ENCODE measurements around the gene MRPL38. TPM values are rescaled to one million over a fixed set of nuclear protein-coding genes. Genes with fewer than 3 reads are reported as not detected.

The MRPL38 gene
- total RNA-seq, 2 experiments from 2014 or later: 79.9 to 85.0 TPM

GRCh38 chr17:75899767-75900468 is 4.8 kb downstream of the MRPL38 start:
- ChIA-PET CTCF (interaction anchor here (6.7 kb wide), 1 partner anchor 21 kb away, joined by 42 read pairs; the partner anchor contains the start of gene TRIM47), POLR2A (interaction anchor here (1.3 to 8.4 kb wide), 3 partner anchors 21 to 121 kb away, joined by 3 to 151 read pairs (median 50); partner anchors contain the start of genes TRIM47 and WBP2)
- Mint-ChIP-seq H3K4me1 (peaks cover 27% of the 10 kb centered on the region), H3K36me3 (ENCODE audit: low read depth) (peaks cover 11% of the 10 kb centered on the region), H3K27ac (no peak overlapping the region), H3K9me3 (no peaks in the 10 kb centered on the region), H3K4me3 (no peak overlapping the region), H3K27me3 (no peaks in the 10 kb centered on the region)
- DNase-seq: no peak

GRCh38 chr17:75899353-75899752 is 5.3 kb downstream of the MRPL38 start:
- DNase-seq: no peak
- H3K27me3 Mint-ChIP-seq: no peaks in the 10 kb centered on the region
- POLR2A ChIA-PET: interaction anchor here (0.7 to 8.4 kb wide), 5 partner anchors 20 to 124 kb away, joined by 3 to 151 read pairs (median 3); partner anchors contain the start of genes TRIM47 and WBP2
- peaks cover 28% of the 10 kb centered on the region for H3K4me1 Mint-ChIP-seq
- CTCF ChIA-PET: interaction anchor here (0.5 to 6.7 kb wide), 2 partner anchors 21 to 49 kb away, joined by 4 to 42 read pairs; partner anchors contain the start of gene TRIM47
- no peak overlapping the region for H3K4me3 Mint-ChIP-seq
- H3K27ac Mint-ChIP-seq: no peak overlapping the region
- H3K36me3 Mint-ChIP-seq (ENCODE audit: low read depth): peaks cover 11% of the 10 kb centered on the region
- H3K9me3 Mint-ChIP-seq: no peaks in the 10 kb centered on the region

- Mint-ChIP-seq H3K4me1 (peaks cover 29% of the 10 kb centered on the region), H3K27ac (no peak overlapping the region), H3K4me3 (no peak overlapping the region), H3K9me3 (no peaks in the 10 kb centered on the region), H3K27me3 (no peaks in the 10 kb centered on the region), H3K36me3 (ENCODE audit: low read depth) (peaks cover 15% of the 10 kb centered on the region)
- ChIA-PET CTCF (interaction anchor here (0.5 to 6.7 kb wide), 4 partner anchors 20 to 49 kb away, joined by 3 to 42 read pairs (median 4); partner anchors contain the start of genes TRIM47 and WBP2), POLR2A (interaction anchor here (0.7 to 8.4 kb wide), 5 partner anchors 20 to 123 kb away, joined by 3 to 151 read pairs (median 3); partner anchors contain the start of genes TRIM47 and WBP2)
- DNase-seq: no peak
Measured at GRCh38 chr17:75898791-75899190, 5.9 kb downstream of the MRPL38 start.

- H3K27me3 Mint-ChIP-seq: no peaks in the 10 kb centered on the region
- CTCF ChIA-PET: interaction anchor here (0.7 to 6.7 kb wide), 4 partner anchors 19 to 43 kb away, joined by 3 to 42 read pairs (median 4); partner anchors contain the start of genes TRIM47 and WBP2
- no peak overlapping the region for H3K27ac Mint-ChIP-seq
- peaks cover 26% of the 10 kb centered on the region for H3K4me1 Mint-ChIP-seq
- no peak for DNase-seq
- no peaks in the 10 kb centered on the region for H3K9me3 Mint-ChIP-seq
- POLR2A ChIA-PET: interaction anchor here (1.2 to 8.4 kb wide), 6 partner anchors 7 to 123 kb away, joined by 3 to 151 read pairs (median 28); partner anchors contain the start of genes MRPL38, TRIM47, UNK and WBP2
- H3K4me3 Mint-ChIP-seq: no peak overlapping the region
- peaks cover 17% of the 10 kb centered on the region for H3K36me3 Mint-ChIP-seq (ENCODE audit: low read depth)
Measured at GRCh38 chr17:75898065-75898464, 6.6 kb downstream of the MRPL38 start.

GRCh38 chr17:75897160-75898019 is 7.3 kb downstream of the MRPL38 start:
- Mint-ChIP-seq H3K4me3 (peak overlapping the region; percentile 81), H3K9me3 (no peaks in the 10 kb centered on the region), H3K4me1 (peaks cover 24% of the 10 kb centered on the region), H3K36me3 (ENCODE audit: low read depth) (peaks cover 17% of the 10 kb centered on the region), H3K27me3 (no peaks in the 10 kb centered on the region), H3K27ac (peak overlapping the region; percentile 68)
- POLR2A ChIA-PET: interaction anchor here (1.2 to 8.4 kb wide), 19 partner anchors 8 to 373 kb away, joined by 3 to 151 read pairs (median 9); partner anchors contain the start of genes EXOC7, MRPL38, SRP68 and TRIM47
- CTCF ChIA-PET: interaction anchor here (0.5 to 6.7 kb wide), 17 partner anchors 8 to 144 kb away, joined by 3 to 42 read pairs (median 5); partner anchors contain the start of genes GALK1, TRIM47 and WBP2
- DNase-seq: no peak

- H3K27me3 Mint-ChIP-seq: no peaks in the 10 kb centered on the region
- peaks cover 17% of the 10 kb centered on the region for H3K36me3 Mint-ChIP-seq (ENCODE audit: low read depth)
- H3K9me3 Mint-ChIP-seq: no peaks in the 10 kb centered on the region
- peak within 1 kb of the TSS; percentile 74 for H3K27ac Mint-ChIP-seq
- H3K4me3 Mint-ChIP-seq: peak within 1 kb of the TSS; percentile 81
- DNase-seq: peak; percentile 83
- CTCF ChIA-PET: interaction anchor here (0.5 to 6.7 kb wide), 21 partner anchors 9 to 144 kb away, joined by 3 to 42 read pairs (median 5); partner anchors contain the start of genes GALK1, TRIM47, UNC13D and WBP2
- POLR2A ChIA-PET: interaction anchor here (0.7 to 8.4 kb wide), 28 partner anchors 9 to 374 kb away, joined by 3 to 151 read pairs (median 6); partner anchors contain the start of genes EXOC7, FBF1, GALK1 and MRPL38
- H3K4me1 Mint-ChIP-seq: peaks cover 24% of the 10 kb centered on the region
Measured at GRCh38 chr17:75896415-75897159, 8.1 kb downstream of the MRPL38 start, which contains the start of gene TRIM65. TSS of gene TRIM65 (minus strand) at chr17:75896951. CDS start at chr17:75896937, 14 bp downstream.

GRCh38 chr17:75895370-75896155 is 9.1 kb downstream of the MRPL38 start:
- no peak for DNase-seq
- peak overlapping the region; percentile 74 for H3K27ac Mint-ChIP-seq
- CTCF ChIA-PET: interaction anchor here (0.6 to 6.7 kb wide), 15 partner anchors 9 to 142 kb away, joined by 3 to 42 read pairs (median 7); partner anchors contain the start of genes GALK1, TRIM47 and WBP2
- H3K4me1 Mint-ChIP-seq: peaks cover 24% of the 10 kb centered on the region
- peak overlapping the region; percentile 81 for H3K4me3 Mint-ChIP-seq
- POLR2A ChIA-PET: interaction anchor here (0.7 to 8.4 kb wide), 25 partner anchors 9 to 375 kb away, joined by 3 to 151 read pairs (median 4); partner anchors contain the start of genes EXOC7, FBF1, GALK1 and MRPL38
- H3K9me3 Mint-ChIP-seq: no peaks in the 10 kb centered on the region
- H3K27me3 Mint-ChIP-seq: no peaks in the 10 kb centered on the region
- peaks cover 17% of the 10 kb centered on the region for H3K36me3 Mint-ChIP-seq (ENCODE audit: low read depth)

- no peak overlapping the region for H3K27ac Mint-ChIP-seq
- H3K9me3 Mint-ChIP-seq: no peaks in the 10 kb centered on the region
- DNase-seq: no peak
- H3K27me3 Mint-ChIP-seq: no peaks in the 10 kb centered on the region
- no peak overlapping the region for H3K4me3 Mint-ChIP-seq
- ChIA-PET POLR2A (interaction anchor here (1.2 to 8.4 kb wide), 3 partner anchors 9 to 39 kb away, joined by 5 to 151 read pairs (median 50); partner anchors contain the start of genes TRIM47 and WBP2), CTCF (interaction anchor here (0.8 to 6.7 kb wide), 5 partner anchors 15 to 39 kb away, joined by 4 to 42 read pairs (median 10); partner anchors contain the start of genes TRIM47 and WBP2)
- peaks cover 24% of the 10 kb centered on the region for H3K4me1 Mint-ChIP-seq
- peaks cover 16% of the 10 kb centered on the region for H3K36me3 Mint-ChIP-seq (ENCODE audit: low read depth)
Measured at GRCh38 chr17:75894049-75894733, 10.5 kb downstream of the MRPL38 start.

GRCh38 chr17:75893305-75894048 is 11.2 kb downstream of the MRPL38 start:
- no peak for DNase-seq
- no peak overlapping the region for H3K4me3 Mint-ChIP-seq
- no peak overlapping the region for H3K27ac Mint-ChIP-seq
- ChIA-PET CTCF (interaction anchor here (0.6 to 2.0 kb wide), 3 partner anchors 15 to 105 kb away, joined by 3 to 4 read pairs (median 4); partner anchors contain the start of genes TRIM47 and WBP2), POLR2A (interaction anchor here (1.2 to 8.4 kb wide), 2 partner anchors 10 to 14 kb away, joined by 5 to 151 read pairs; partner anchors contain the start of gene TRIM47)
- no peaks in the 10 kb centered on the region for H3K9me3 Mint-ChIP-seq
- H3K27me3 Mint-ChIP-seq: no peaks in the 10 kb centered on the region
- peaks cover 11% of the 10 kb centered on the region for H3K36me3 Mint-ChIP-seq (ENCODE audit: low read depth)
- H3K4me1 Mint-ChIP-seq: peaks cover 24% of the 10 kb centered on the region
